Testis (tissue), 2 donors: ENCODE data around the gene KAT7.
A peak's percentile ranks its signal among the peaks of the same experiment; 100 is the strongest.

Experiments
- POLR2A ChIP-seq: fragments of 450-650 bp; IDR thresholded peaks from one replicate; pipeline ENCODE4 v1.6.1; 2017; ENCODE audit warnings: antibody characterized with exemption, mild to moderate bottlenecking, moderate library complexity
- TF ChIP-seq, protein P1 (sequence below), 3 experiments: fragments of 450-650 bp in 2 of 3; fragments of 200-600 bp in 1 of 3; sonication (generic) in 1 of 3; IDR thresholded peaks; one replicate each; pipeline ENCODE4 v1.5.1; 2016 to 2019; ENCODE audit warnings: antibody characterized with exemption in 3 of 3, mild to moderate bottlenecking in 2 of 3, moderate library complexity in 1 of 3

DNA sequence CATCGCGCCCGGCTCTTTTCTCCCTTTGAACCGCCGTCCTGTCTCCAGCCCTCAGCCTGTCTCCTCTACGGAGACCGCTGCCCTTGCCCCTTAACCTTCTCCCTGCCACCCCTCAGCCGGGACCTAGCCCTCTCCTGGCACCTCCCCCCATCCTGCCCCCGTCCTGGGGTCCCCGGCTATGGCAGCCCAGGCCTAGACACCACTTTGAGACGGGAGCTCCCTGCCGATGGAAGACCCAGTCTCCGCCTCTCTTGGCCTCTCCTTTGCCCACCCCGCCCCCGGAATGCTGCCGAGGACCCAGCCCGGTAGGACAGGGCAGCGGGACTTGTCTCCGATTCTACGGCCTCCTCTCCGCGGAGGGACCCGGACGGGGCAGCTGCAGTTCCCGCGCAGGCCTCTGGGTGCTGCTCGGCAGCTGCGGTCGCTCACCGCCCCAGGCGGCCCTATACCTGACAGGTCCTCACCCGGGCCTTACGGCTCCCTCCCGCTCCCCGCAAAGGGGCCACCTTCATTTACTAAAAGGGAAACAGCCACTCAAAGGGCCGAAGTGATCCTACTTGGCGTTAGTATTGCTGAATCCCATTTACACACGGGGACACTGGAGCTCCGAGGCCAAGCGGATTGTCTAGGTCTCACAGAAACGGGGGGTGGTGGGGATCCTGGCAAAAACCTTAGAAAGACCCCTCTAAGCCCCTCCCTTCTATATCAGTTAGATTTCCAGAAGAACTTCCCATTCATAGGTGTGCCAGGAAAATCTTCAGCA, 92.0 kb downstream of the KAT7 start:
- TF ChIP-seq, protein P1, sequence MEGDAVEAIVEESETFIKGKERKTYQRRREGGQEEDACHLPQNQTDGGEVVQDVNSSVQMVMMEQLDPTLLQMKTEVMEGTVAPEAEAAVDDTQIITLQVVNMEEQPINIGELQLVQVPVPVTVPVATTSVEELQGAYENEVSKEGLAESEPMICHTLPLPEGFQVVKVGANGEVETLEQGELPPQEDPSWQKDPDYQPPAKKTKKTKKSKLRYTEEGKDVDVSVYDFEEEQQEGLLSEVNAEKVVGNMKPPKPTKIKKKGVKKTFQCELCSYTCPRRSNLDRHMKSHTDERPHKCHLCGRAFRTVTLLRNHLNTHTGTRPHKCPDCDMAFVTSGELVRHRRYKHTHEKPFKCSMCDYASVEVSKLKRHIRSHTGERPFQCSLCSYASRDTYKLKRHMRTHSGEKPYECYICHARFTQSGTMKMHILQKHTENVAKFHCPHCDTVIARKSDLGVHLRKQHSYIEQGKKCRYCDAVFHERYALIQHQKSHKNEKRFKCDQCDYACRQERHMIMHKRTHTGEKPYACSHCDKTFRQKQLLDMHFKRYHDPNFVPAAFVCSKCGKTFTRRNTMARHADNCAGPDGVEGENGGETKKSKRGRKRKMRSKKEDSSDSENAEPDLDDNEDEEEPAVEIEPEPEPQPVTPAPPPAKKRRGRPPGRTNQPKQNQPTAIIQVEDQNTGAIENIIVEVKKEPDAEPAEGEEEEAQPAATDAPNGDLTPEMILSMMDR (IDR thresholded peaks at IDR 0.05), result peak; percentile 80 to 98 (median 91)
- no peak for TF ChIP-seq POLR2A
